OCI-LY3 (cell line): Measurements from ENCODE around the gene LDB3.

Experiments
- EZH2phosphoT487 ChIP-seq: fragments of 200-600 bp; shearing (Covaris generic); IDR thresholded peaks from 2 replicates; pipeline ENCODE4 v1.6.1; 2018; ENCODE audit warnings: antibody characterized with exemption, mixed run types, low read depth
- TF ChIP-seq, protein P1 (sequence below): fragments of 200-600, 300-600 bp; sonication (generic); IDR thresholded peaks from 2 replicates; pipeline ENCODE4 v1.5.1; 2014; ENCODE audit warnings: antibody characterized with exemption, low read length, low read depth

DNA sequence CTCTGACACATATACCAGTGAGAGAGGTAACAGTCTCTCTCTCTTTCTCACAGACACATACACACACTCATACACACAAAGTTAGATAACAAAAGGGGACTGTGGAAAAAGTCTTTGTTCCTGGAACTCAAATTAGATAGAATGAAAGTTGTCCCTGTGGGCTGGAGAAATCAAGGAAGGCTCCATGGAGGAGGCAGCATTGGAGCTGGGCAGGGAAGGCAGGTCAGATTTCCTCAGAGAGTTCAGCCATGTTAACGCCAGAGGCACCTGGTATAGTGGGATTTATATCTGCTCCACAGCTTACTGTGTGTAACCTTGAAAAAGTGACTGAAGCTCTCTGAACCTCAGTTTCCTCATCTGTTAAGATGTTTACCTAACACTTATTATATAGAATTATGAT is 38.7 kb downstream of the LDB3 start:
- TF ChIP-seq, protein P1, sequence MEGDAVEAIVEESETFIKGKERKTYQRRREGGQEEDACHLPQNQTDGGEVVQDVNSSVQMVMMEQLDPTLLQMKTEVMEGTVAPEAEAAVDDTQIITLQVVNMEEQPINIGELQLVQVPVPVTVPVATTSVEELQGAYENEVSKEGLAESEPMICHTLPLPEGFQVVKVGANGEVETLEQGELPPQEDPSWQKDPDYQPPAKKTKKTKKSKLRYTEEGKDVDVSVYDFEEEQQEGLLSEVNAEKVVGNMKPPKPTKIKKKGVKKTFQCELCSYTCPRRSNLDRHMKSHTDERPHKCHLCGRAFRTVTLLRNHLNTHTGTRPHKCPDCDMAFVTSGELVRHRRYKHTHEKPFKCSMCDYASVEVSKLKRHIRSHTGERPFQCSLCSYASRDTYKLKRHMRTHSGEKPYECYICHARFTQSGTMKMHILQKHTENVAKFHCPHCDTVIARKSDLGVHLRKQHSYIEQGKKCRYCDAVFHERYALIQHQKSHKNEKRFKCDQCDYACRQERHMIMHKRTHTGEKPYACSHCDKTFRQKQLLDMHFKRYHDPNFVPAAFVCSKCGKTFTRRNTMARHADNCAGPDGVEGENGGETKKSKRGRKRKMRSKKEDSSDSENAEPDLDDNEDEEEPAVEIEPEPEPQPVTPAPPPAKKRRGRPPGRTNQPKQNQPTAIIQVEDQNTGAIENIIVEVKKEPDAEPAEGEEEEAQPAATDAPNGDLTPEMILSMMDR, result no peak
- TF ChIP-seq EZH2phosphoT487, result no peak
